T-helper 1 cell treated with Interleukin-12 subunit alpha and Interleukin-12 subunit beta and Interleukin-4 antibody, amounts not matched to agents 30 μg/mL and 1 μg/mL, for 36 hours (primary cell): Measurements from ENCODE around the gene CPSF3.
"Not testable (repeated sequence)": the region's sequence is repeated elsewhere in the genome, so short reads cannot be mapped to it uniquely, and the experiment has no call there.

ENCODE experiments used
- H3K27ac Mint-ChIP-seq: one replicate; pipeline ENCODE4 v1.8.0; 2021; ENCODE audit warnings: mild to moderate bottlenecking, mixed read lengths
- H3K27me3 Mint-ChIP-seq: one replicate; pipeline ENCODE4 v1.8.0; 2021; ENCODE audit warnings: low read depth, mixed read lengths
- H3K36me3 Mint-ChIP-seq: one replicate; pipeline ENCODE4 v1.8.0; 2021; ENCODE audit warnings: low read depth, mixed read lengths
- H3K4me1 Mint-ChIP-seq: one replicate; pipeline ENCODE4 v1.8.0; 2021; ENCODE audit warnings: low read depth, mixed read lengths
- H3K4me3 Mint-ChIP-seq: one replicate; pipeline ENCODE4 v1.8.0; 2021; ENCODE audit warnings: mild to moderate bottlenecking, moderate library complexity, mixed read lengths
- H3K9me3 Mint-ChIP-seq: one replicate; pipeline ENCODE4 v1.8.0; 2021; ENCODE audit warnings: mixed read lengths

The CPSF3 gene

DNA sequence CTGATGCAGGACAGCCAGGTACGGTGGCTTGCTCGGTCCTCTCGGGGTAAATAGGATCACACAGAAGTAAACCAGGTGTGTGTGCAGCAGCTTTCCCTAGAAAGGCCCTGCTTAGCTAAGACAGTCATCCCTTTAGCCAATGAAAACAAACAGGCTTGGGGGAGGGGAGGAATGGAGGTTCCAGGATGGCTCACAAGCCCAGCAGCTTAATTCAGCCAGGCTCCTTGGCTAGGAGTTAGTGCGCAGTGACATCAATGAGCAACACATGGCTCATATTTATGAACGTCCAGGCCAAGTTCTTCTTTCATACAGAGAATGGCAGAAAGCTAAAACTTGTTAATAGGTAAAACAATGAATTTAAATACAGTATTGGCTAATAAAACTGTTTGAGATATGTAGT is 61.1 kb downstream of the CPSF3 start:
- H3K27ac Mint-ChIP-seq, result no peak overlapping the region
- H3K36me3 Mint-ChIP-seq, result peaks cover 44% of the 10 kb centered on the region
- no peaks in the 10 kb centered on the region for H3K9me3 Mint-ChIP-seq
- no peaks in the 10 kb centered on the region for H3K27me3 Mint-ChIP-seq
- peaks cover 4% of the 10 kb centered on the region for H3K4me1 Mint-ChIP-seq
- H3K4me3 Mint-ChIP-seq, result no peak overlapping the region

DNA sequence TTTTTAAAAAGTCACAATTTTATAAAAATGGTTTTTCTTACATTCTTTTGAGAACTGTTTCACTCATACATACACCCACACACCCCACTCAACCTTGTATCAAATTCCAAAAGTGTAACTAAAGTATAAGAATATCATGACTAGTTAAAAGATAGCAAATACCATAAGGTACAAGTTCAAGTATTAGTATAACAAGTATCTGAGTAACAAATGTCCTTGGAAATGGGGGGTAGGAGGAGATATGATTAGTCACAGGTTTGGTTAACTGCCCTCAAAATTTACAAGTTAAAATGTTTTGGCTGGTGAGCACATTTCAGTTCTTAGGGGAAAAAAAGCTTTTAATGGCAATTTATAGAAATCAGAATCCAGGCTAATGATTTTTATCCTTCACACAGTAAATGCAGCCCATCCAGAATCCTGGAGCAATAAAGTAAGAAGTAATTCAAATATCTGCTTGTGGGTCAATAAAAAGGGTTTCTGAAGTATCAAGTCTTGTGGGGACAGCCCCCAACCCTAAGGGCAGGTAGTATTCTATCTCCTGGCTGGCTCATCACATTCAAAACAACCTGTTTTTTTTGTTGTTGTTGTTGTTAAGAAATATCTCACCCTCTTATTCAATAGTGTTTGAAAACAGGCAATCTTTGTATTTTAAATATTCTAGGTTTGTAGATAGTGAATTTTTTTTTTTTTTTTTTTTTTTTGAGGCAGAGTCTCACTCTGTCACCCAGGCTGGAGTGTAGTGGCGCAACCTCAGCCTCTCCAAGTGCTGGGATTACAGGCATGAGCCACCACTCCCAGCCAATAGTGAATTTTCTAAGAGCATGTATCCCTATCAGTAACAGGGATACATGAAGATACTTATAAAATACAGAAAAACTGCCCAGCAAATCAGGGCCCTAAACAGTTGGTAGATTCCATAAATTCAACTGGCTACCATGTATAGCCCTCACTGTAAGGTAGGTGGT is 65.4 kb downstream of the CPSF3 start:
- Mint-ChIP-seq H3K4me1 (peaks cover 8% of the 10 kb centered on the region), H3K27me3 (no peaks in the 10 kb centered on the region), H3K27ac (no peak overlapping the region), H3K9me3 (no peaks in the 10 kb centered on the region), H3K4me3 (no peak overlapping the region), H3K36me3 (peaks cover 65% of the 10 kb centered on the region)

DNA sequence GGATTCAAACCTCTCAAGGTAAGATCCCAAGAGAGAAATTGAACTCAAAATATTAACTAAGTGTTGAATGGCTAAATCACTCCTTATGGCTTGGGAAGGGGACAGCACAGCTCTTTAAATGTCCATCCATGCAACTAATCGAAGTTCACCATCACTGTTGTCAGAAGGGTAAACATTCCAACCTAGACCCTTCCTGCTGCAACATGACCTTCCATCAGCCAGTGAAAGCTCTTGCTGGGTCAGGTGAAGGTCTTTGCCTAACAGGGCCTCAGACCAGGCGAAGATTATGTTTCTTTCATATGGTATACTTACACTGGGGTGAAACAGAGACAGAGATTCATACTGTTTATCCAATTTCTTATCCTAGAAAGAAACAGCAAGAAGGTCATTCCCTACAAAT is 67.3 kb downstream of the CPSF3 start:
- H3K27me3 Mint-ChIP-seq, result no peaks in the 10 kb centered on the region
- peaks cover 11% of the 10 kb centered on the region for H3K4me1 Mint-ChIP-seq
- peaks cover 56% of the 10 kb centered on the region for H3K36me3 Mint-ChIP-seq
- H3K4me3 Mint-ChIP-seq, result no peak overlapping the region
- H3K27ac Mint-ChIP-seq, result no peak overlapping the region
- H3K9me3 Mint-ChIP-seq, result no peaks in the 10 kb centered on the region

DNA sequence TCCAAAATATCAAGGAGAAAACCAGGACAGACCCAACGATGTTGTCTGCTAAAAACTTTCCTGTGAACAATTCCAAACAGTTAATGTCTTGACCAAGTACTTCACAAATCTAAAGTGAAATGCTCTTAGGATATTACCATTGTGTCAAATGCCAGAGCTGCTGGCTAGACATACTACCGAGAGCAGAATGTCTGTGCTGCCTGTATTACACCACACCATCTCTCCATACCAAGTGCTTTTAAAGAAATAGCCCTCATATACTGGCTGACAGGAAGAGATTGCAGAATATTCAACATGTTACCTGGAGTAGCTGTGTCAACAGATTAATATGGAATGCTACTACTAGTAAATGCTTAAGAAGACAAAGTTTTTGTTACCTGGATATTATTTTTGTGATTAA is 69.5 kb downstream of the CPSF3 start:
- Mint-ChIP-seq H3K27ac (no peak overlapping the region), H3K4me1 (peaks cover 16% of the 10 kb centered on the region), H3K27me3 (no peaks in the 10 kb centered on the region), H3K9me3 (no peaks in the 10 kb centered on the region), H3K4me3 (no peak overlapping the region), H3K36me3 (peaks cover 53% of the 10 kb centered on the region)

GRCh38 chr2:9493478-9493877 is 70.0 kb downstream of the CPSF3 start:
- Mint-ChIP-seq H3K4me3 (no peak overlapping the region), H3K9me3 (no peaks in the 10 kb centered on the region), H3K4me1 (peaks cover 16% of the 10 kb centered on the region), H3K27ac (no peak overlapping the region), H3K27me3 (no peaks in the 10 kb centered on the region), H3K36me3 (peaks cover 49% of the 10 kb centered on the region)

DNA sequence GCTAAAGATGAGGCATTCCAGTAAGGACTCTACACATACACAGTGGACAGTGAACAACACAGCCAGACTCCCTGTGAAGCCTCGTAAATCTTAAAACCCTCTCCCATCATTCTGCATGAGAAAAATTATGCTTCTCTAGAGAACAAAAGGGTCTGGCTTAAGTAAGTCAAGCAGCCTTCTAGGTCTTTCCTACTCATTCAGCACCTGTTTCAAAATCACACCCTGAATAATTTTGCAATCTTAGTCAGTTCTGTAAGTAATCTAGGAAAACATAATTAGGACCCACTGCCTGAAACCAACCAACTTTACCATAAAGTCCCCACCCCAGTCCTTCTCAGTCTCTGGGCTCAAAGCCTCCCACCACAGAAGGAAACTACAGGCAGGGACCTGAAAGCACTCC is 70.6 kb downstream of the CPSF3 start:
- Mint-ChIP-seq H3K36me3 (peaks cover 46% of the 10 kb centered on the region), H3K9me3 (no peaks in the 10 kb centered on the region), H3K4me1 (peaks cover 14% of the 10 kb centered on the region)

GRCh38 chr2:9497017-9497416 is 73.6 kb downstream of the CPSF3 start:
- no peaks in the 10 kb centered on the region for H3K9me3 Mint-ChIP-seq
- peaks cover 49% of the 10 kb centered on the region for H3K36me3 Mint-ChIP-seq
- no peak overlapping the region for H3K4me3 Mint-ChIP-seq
- H3K4me1 Mint-ChIP-seq, result peaks cover 14% of the 10 kb centered on the region
- H3K27me3 Mint-ChIP-seq, result no peaks in the 10 kb centered on the region
- peak overlapping the region; percentile 8 for H3K27ac Mint-ChIP-seq

More for the DNA sequence above, 70.6 kb downstream of the CPSF3 start:
- Mint-ChIP-seq H3K27me3 (no peaks in the 10 kb centered on the region), H3K27ac (no peak overlapping the region), H3K4me3 (no peak overlapping the region)

DNA sequence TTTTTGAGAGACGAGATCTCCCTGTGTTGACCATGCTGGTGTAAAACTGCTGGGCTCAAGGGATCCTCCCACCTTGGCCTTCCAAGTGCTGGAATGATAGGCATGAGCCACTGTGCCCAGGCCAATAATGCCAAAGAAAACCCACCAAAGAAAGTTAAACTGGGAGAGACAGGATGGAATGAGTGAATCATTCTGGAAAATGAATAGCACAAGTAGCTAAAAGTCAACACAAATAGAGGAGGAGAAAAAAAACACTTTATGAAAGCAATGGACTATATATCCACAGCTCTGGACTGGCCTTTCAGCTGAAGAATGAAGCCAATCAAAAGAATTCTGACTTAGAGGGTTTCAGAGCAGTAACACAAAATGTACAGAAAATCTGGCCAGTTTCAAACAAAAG is 74.8 kb downstream of the CPSF3 start:
- Mint-ChIP-seq H3K4me3 (no peak overlapping the region), H3K9me3 (no peaks in the 10 kb centered on the region), H3K27ac (no peak overlapping the region), H3K4me1 (peaks cover 14% of the 10 kb centered on the region), H3K36me3 (peaks cover 51% of the 10 kb centered on the region), H3K27me3 (no peaks in the 10 kb centered on the region)

DNA sequence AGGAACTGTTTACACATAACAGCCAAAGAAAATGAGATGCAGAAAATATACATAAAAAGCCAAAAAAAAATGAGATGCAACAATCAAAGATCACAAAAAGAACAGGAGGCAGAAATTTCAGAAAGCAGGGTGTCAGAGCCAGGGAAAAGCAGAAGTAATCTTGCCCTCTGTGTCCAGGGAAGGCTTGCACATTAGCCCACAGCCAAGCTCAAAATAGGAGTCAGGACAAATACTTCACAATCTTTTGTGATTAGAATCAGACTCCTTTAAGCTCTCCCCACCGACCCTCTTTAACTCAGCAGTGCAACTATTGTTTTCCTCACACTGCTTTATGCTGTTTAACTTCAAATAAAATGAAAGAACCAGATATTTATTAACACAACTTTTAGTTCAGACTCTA is 85.5 kb downstream of the CPSF3 start:
- H3K36me3 Mint-ChIP-seq, result peaks cover 40% of the 10 kb centered on the region
- no peak overlapping the region for H3K27ac Mint-ChIP-seq
- no peaks in the 10 kb centered on the region for H3K9me3 Mint-ChIP-seq
- no peaks in the 10 kb centered on the region for H3K4me1 Mint-ChIP-seq
- H3K4me3 Mint-ChIP-seq, result no peak overlapping the region
- no peaks in the 10 kb centered on the region for H3K27me3 Mint-ChIP-seq

GRCh38 chr2:9513946-9514345 is 90.5 kb downstream of the CPSF3 start:
- H3K9me3 Mint-ChIP-seq, H3K27ac Mint-ChIP-seq, H3K27me3 Mint-ChIP-seq, H3K4me3 Mint-ChIP-seq, H3K4me1 Mint-ChIP-seq: not testable (repeated sequence)
- peaks cover 36% of the 10 kb centered on the region for H3K36me3 Mint-ChIP-seq

DNA sequence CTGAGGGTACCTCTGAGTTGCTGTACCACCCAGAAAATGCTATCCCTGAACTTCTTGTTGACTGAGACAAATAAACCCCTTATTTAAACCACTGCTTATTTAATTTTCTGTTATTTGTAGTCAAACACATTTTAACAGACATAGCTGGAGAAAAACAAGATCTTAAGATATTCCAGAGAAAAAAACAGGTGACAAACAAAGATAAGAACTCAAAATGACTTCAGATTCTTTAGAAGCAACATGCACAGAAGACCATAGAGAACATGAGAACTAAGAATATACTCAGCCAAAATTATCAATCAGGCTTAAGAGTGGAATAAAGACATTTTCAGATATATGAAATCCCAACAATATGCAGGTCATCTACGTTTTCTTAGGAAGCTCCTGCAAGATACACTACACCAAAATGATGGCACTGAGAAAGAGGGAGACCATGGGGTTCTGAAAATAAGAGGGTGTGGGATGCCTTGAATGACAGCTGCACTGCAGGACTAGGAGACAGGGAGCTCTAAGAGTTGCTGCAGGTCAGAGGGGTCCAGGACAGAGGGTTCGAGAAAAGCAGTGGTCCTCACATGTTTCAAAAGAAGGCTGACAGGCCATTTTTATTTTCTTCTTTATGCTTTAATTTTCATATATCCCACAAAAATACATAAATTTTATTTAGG is 93.8 kb downstream of the CPSF3 start:
- H3K9me3 Mint-ChIP-seq, result no peaks in the 10 kb centered on the region
- peaks cover 45% of the 10 kb centered on the region for H3K36me3 Mint-ChIP-seq

DNA sequence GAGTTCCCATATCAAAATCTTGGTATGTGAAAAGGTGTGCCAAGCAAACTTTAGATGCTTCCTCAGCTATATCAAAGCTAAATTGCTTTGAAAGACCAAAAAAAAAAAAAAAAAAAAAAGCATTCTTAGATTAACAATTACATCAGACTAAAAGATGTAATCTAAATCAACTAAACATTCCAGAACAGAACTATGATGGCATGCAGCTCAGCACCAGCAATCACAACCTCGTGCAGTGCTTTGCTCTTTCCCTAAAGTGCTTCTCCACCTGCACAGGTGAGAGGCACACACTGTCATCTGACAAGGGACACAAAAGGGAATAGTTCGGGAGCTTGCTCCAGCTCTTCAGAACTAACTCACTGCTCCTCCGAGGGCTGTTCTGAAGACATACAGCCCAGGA is 94.7 kb downstream of the CPSF3 start:
- H3K9me3 Mint-ChIP-seq, result no peaks in the 10 kb centered on the region
- no peak overlapping the region for H3K27ac Mint-ChIP-seq
- peaks cover 47% of the 10 kb centered on the region for H3K36me3 Mint-ChIP-seq

More for the DNA sequence above, 93.8 kb downstream of the CPSF3 start:
- Mint-ChIP-seq H3K27me3 (no peaks in the 10 kb centered on the region), H3K4me1 (no peaks in the 10 kb centered on the region), H3K27ac (no peak overlapping the region), H3K4me3 (no peak overlapping the region)

DNA sequence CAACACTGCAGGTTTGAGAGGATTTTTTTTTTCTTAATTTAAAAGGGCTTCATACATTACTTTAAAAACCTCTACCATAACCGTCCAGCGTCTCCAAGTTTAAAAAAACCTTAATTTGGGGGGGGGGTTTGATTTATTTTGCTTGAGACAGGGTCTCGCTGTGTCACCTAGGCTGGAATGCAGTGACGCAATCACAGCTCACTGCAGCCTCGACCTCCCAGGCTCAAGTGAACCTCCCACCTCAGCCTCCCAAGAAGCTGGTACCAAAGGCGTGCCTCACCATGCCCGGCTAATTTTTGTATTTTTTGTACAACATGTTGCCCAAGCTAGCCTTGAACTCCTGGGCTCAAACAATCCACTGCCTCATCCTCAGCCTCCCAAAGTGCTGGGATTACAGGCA is 95.3 kb downstream of the CPSF3 start:
- Mint-ChIP-seq H3K27ac (no peak overlapping the region), H3K36me3 (peaks cover 46% of the 10 kb centered on the region), H3K9me3 (no peaks in the 10 kb centered on the region), H3K4me3 (no peak overlapping the region), H3K4me1 (no peaks in the 10 kb centered on the region), H3K27me3 (no peaks in the 10 kb centered on the region)

More for the DNA sequence above, 94.7 kb downstream of the CPSF3 start:
- Mint-ChIP-seq H3K4me3 (no peak overlapping the region), H3K4me1 (no peaks in the 10 kb centered on the region), H3K27me3 (no peaks in the 10 kb centered on the region)

DNA sequence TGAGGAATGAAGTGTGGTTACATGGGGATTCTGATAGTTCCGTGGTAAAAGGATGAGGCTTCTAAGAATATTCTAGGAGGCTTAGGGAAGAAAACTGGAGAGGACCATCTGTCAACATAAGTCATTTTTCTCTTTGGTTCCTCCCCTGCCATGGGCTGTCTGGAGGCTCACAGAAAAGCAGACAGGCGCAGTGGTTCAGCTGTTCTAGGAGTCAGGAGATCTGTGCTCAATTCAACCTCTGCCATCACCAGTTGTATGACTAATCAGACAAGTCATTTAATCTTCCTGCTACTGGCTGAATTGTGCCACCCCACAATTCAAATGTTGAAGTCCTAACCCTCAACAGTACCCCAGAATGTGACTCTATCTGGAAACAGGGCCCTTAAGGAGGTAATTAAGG is 95.8 kb downstream of the CPSF3 start:
- Mint-ChIP-seq H3K27ac (no peak overlapping the region), H3K27me3 (no peaks in the 10 kb centered on the region), H3K4me3 (no peak overlapping the region), H3K4me1 (no peaks in the 10 kb centered on the region), H3K9me3 (no peaks in the 10 kb centered on the region), H3K36me3 (peaks cover 47% of the 10 kb centered on the region)
